Common myeloid progenitor, CD34-positive (primary cell): ENCODE measurements around the gene GIMAP7.
A peak's percentile ranks its signal among the peaks of the same experiment; 100 is the strongest.
"Not testable (repeated sequence)": the region's sequence is repeated elsewhere in the genome, so short reads cannot be mapped to it uniquely, and the experiment has no call there.

ENCODE experiments used
- CTCF ChIA-PET: fragments of 350-600 bp; sonication (Branson Sonifier 250); formaldehyde crosslinking; loops from one replicate; lab custom pipeline; 2021; ENCODE audit warnings: antibody characterized with exemption; lab: Charles Lee
- POLR2A ChIA-PET: fragments of 350-600 bp; sonication (Branson Sonifier 250); formaldehyde crosslinking; loops from one replicate; lab custom pipeline; 2021; ENCODE audit warnings: antibody characterized with exemption; lab: Charles Lee
- DNase-seq, 3 donors: peaks; one replicate each; pipeline versions ENCODE4 v3.0.0 to v3.0.0-alpha.2; 2013
- H3K27ac ChIP-seq, 2 experiments: 1 replicate in 1 of 2; 2 replicates in 1 of 2; pipeline ENCODE4 v1.7.0; 2013; ENCODE audit warnings: inconsistent platforms in 2 of 2, low read length in 2 of 2, mild to moderate bottlenecking in 2 of 2, low read depth in 1 of 2, moderate library complexity in 1 of 2; ENCODE audit not compliant: severe bottlenecking in 2 of 2, insufficient read depth in 1 of 2, poor library complexity in 1 of 2
- H3K27me3 ChIP-seq, 5 experiments: replicated peaks in 2 of 5; 1 replicate in 3 of 5; 2 replicates in 2 of 5; pipeline versions ENCODE4 v1.6.1 to v1.7.0; 2013; ENCODE audit warnings: low read length in 4 of 5, mild to moderate bottlenecking in 2 of 5, moderate library complexity in 2 of 5, inconsistent platforms in 1 of 5; ENCODE audit not compliant: insufficient read depth in 5 of 5, control insufficient read depth in 4 of 5
- H3K36me3 ChIP-seq, 4 experiments: 1 replicate in 2 of 4; 2 replicates in 2 of 4; pipeline versions ENCODE4 v1.6.1 to v1.7.0; 2013; ENCODE audit warnings: low read length in 3 of 4, control low read depth in 1 of 4, mild to moderate bottlenecking in 1 of 4; ENCODE audit not compliant: control insufficient read depth in 4 of 4, insufficient read depth in 4 of 4
- H3K4me1 ChIP-seq, 4 experiments: 1 replicate in 3 of 4; 2 replicates in 1 of 4; pipeline versions ENCODE4 v1.6.1 to v1.7.1; 2013; ENCODE audit warnings: low read length in 3 of 4, mild to moderate bottlenecking in 3 of 4, control low read depth in 1 of 4, inconsistent platforms in 1 of 4, moderate library complexity in 1 of 4; ENCODE audit not compliant: control insufficient read depth in 4 of 4, insufficient read depth in 4 of 4; ENCODE audit errors: control extremely low read depth in 1 of 4
- H3K4me3 ChIP-seq, 7 experiments: 1 replicate in 4 of 7; 2 replicates in 3 of 7; pipeline versions ENCODE4 v1.5.1 to v1.7.0; 2013; ENCODE audit warnings: mild to moderate bottlenecking in 7 of 7, low read length in 6 of 7, moderate library complexity in 6 of 7, inconsistent platforms in 2 of 7, low read depth in 2 of 7, control low read depth in 1 of 7; ENCODE audit not compliant: insufficient read depth in 4 of 7, control insufficient read depth in 1 of 7; ENCODE audit errors: extremely low read depth in 1 of 7
- H3K9me3 ChIP-seq, 5 experiments: 1 replicate in 4 of 5; 2 replicates in 1 of 5; pipeline versions ENCODE4 v1.6.1 to v1.7.1; 2013; ENCODE audit warnings: low read length in 4 of 5, mild to moderate bottlenecking in 2 of 5, inconsistent platforms in 1 of 5, low read depth in 1 of 5, moderate library complexity in 1 of 5; ENCODE audit not compliant: control insufficient read depth in 4 of 5, insufficient read depth in 2 of 5; ENCODE audit errors: control extremely low read depth in 1 of 5
- WGBS: methylation state at CpG from one replicate; pipeline ENCODE4 v1.1.5; 2013; ENCODE audit not compliant: insufficient coverage; 5-methylcytosine and 5-hydroxymethylcytosine counted together

The GIMAP7 gene

GRCh38 chr7:150476285-150476684 lies 38.4 kb upstream of the GIMAP7 start:
- Histone ChIP-seq H3K27ac (no peak overlapping the region), H3K9me3 (no peaks in the 10 kb centered on the region), H3K4me3 (no peak overlapping the region), H3K36me3 (peaks cover 3 to 29% (median 7%) of the 10 kb centered on the region in 4 experiments), H3K27me3 (no peaks in the 10 kb centered on the region), H3K4me1 (peaks cover 6 to 16% (median 7%) of the 10 kb centered on the region in 4 experiments)
- POLR2A ChIA-PET = no interaction called here
- DNase-seq = no peak
- WGBS = no CpG with 5 or more reads among the region's 3 CpGs
- CTCF ChIA-PET = interaction anchor here (1.6 to 1.8 kb wide), 2 partner anchors 11 to 21 kb away, joined by 3 to 6 read pairs; no protein-coding TSS in a partner anchor

GRCh38 chr7:150476819-150477631 lies 37.6 kb upstream of the GIMAP7 start:
- Histone ChIP-seq H3K9me3 (no peaks in the 10 kb centered on the region), H3K36me3 (peaks cover 1 to 23% (median 7%) of the 10 kb centered on the region in 4 experiments), H3K4me1 (peaks cover 11 to 24% (median 14%) of the 10 kb centered on the region in 4 experiments), H3K4me3 (no peak overlapping the region), H3K27ac (no peak overlapping the region), H3K27me3 (no peaks in the 10 kb centered on the region)
- over 99% methylated on average over 24 of the region's 25 CpGs for WGBS
- CTCF ChIA-PET = interaction anchor here (0.9 kb wide), 1 partner anchor 9 kb away, joined by 3 read pairs; no protein-coding TSS in a partner anchor
- POLR2A ChIA-PET = no interaction called here
- no peak for DNase-seq

GRCh38 chr7:150479023-150479716 lies 35.5 kb upstream of the GIMAP7 start:
- Histone ChIP-seq H3K4me1 (peaks cover 19 to 43% (median 31%) of the 10 kb centered on the region in 4 experiments), H3K36me3 (peaks cover 0 to 17% (median 4%) of the 10 kb centered on the region in 4 experiments), H3K4me3 (no peak overlapping the region), H3K27ac (no peak overlapping the region), H3K9me3 (no peaks in the 10 kb centered on the region), H3K27me3 (no peaks in the 10 kb centered on the region)
- CTCF ChIA-PET = no interaction called here
- POLR2A ChIA-PET = interaction anchor here (1.0 kb wide), 1 partner anchor 18 kb away, joined by 3 read pairs; no protein-coding TSS in a partner anchor
- DNase-seq = no peak
- 100% methylated on average over 1 of the region's 3 CpGs for WGBS

- Histone ChIP-seq H3K4me3 (no peak overlapping the region), H3K27me3 (no peaks in the 10 kb centered on the region), H3K27ac (no peak overlapping the region), H3K36me3 (peaks cover 0 to 16% (median 1%) of the 10 kb centered on the region in 4 experiments), H3K4me1 (peaks cover 20 to 58% (median 40%) of the 10 kb centered on the region in 4 experiments), H3K9me3 (no peaks in the 10 kb centered on the region)
- POLR2A ChIA-PET = interaction anchor here (0.6 kb wide), 1 partner anchor 1220 kb away, joined by 5 read pairs; no protein-coding TSS in a partner anchor
- CTCF ChIA-PET = interaction anchor here (0.6 to 1.8 kb wide), 7 partner anchors 9 to 257 kb away, joined by 3 to 6 read pairs (median 3); no protein-coding TSS in a partner anchor
- DNase-seq = peak in 2 of 3 donors; percentile 33 to 57
- WGBS = 100% methylated on average over 4 of the region's 9 CpGs
These were observed 33.3 kb upstream of the GIMAP7 start for GRCh38 chr7:150481186-150481920.

- POLR2A ChIA-PET = interaction anchor here (0.6 kb wide), 1 partner anchor 1221 kb away, joined by 5 read pairs; no protein-coding TSS in a partner anchor
- H3K9me3 ChIP-seq = no peaks in the 10 kb centered on the region
- WGBS = 95% methylated on average over 2 of the region's 4 CpGs
- peak overlapping the region in 1 of 7 experiments; percentile 23 for H3K4me3 ChIP-seq
- H3K36me3 ChIP-seq = peaks cover 0 to 12% (median 1%) of the 10 kb centered on the region in 4 experiments
- no peak for DNase-seq
- no peak overlapping the region for H3K27ac ChIP-seq
- H3K27me3 ChIP-seq = no peaks in the 10 kb centered on the region
- CTCF ChIA-PET = interaction anchor here (1.1 to 1.8 kb wide), 4 partner anchors 27 to 256 kb away, joined by 3 to 6 read pairs (median 4); no protein-coding TSS in a partner anchor
- peaks cover 24 to 61% (median 40%) of the 10 kb centered on the region in 4 experiments for H3K4me1 ChIP-seq
These were observed 32.8 kb upstream of the GIMAP7 start for GRCh38 chr7:150481922-150482321.

- not testable (repeated sequence) for H3K36me3 ChIP-seq, H3K9me3 ChIP-seq, H3K27me3 ChIP-seq
- CTCF ChIA-PET = interaction anchor here (2.3 kb wide), 1 partner anchor 33 kb away, joined by 5 read pairs; the partner anchor contains the start of gene GIMAP8
- DNase-seq = peak; percentile 44 to 63 (median 45)
- peaks cover 24 to 61% (median 40%) of the 10 kb centered on the region in 4 experiments for H3K4me1 ChIP-seq
- peak overlapping the region; percentile 64 to 75 for H3K27ac ChIP-seq
- no CpG with 5 or more reads among the region's 2 CpGs for WGBS
- POLR2A ChIA-PET = interaction anchor here (0.6 kb wide), 1 partner anchor 14 kb away, joined by 3 read pairs; no protein-coding TSS in a partner anchor
- H3K4me3 ChIP-seq = peak overlapping the region in 3 of 7 experiments; percentile 22 to 43 (median 35)
These were observed 31.2 kb upstream of the GIMAP7 start for GRCh38 chr7:150483514-150483913.
